Retinal pigment epithelial cell (primary cell): ENCODE measurements around the gene ETV3.
"Not testable (repeated sequence)": the region's sequence is repeated elsewhere in the genome, so short reads cannot be mapped to it uniquely, and the experiment has no call there.

ENCODE experiments used
- DNase-seq: peaks from one replicate; pipeline ENCODE4 v3.0.0-alpha.2; 2010; ENCODE audit warnings: low read depth
- H3K4me3 ChIP-seq: 2 replicates; pipeline ENCODE4 v1.5.1; 2011; ENCODE audit warnings: mild to moderate bottlenecking, low read length, control low read depth, moderate library complexity
- CTCF ChIP-seq: conservative IDR thresholded peaks from 2 replicates; pipeline ENCODE4 v1.5.1; 2011; ENCODE audit warnings: low read depth, low read length, control low read depth, inconsistent platforms

Gene ETV3

GRCh38 chr1:157099633-157100009 lies 38.6 kb downstream of the ETV3 start, which contains the start of gene ETV3L:
TSS of gene ETV3L (minus strand) at chr1:157099808. CDS start at chr1:157099523, 285 bp downstream.
- TF ChIP-seq CTCF, result no peak
- no peak within 1 kb of the TSS for H3K4me3 ChIP-seq
- DNase-seq, result no peak

- not testable (repeated sequence) for DNase-seq, H3K4me3 ChIP-seq
Observed at GRCh38 chr1:157098987-157099632, 39.1 kb downstream of the ETV3 start.

GRCh38 chr1:157098519-157098918 lies 39.7 kb downstream of the ETV3 start:
- no peak for DNase-seq

GRCh38 chr1:157097692-157098091 lies 40.5 kb downstream of the ETV3 start:
- no peak overlapping the region for H3K4me3 ChIP-seq
- no peak for TF ChIP-seq CTCF
- DNase-seq, result no peak

More at GRCh38 chr1:157098519-157098918, 39.7 kb downstream of the ETV3 start:
- no peak for TF ChIP-seq CTCF
- H3K4me3 ChIP-seq, result no peak overlapping the region

GRCh38 chr1:157096881-157097280 lies 41.3 kb downstream of the ETV3 start:
- TF ChIP-seq CTCF, result no peak
- DNase-seq, result no peak
- no peak overlapping the region for H3K4me3 ChIP-seq

GRCh38 chr1:157095551-157095950 lies 42.6 kb downstream of the ETV3 start:
- TF ChIP-seq CTCF, result no peak
- DNase-seq, result no peak
- no peak overlapping the region for H3K4me3 ChIP-seq

- no peak for TF ChIP-seq CTCF
Observed at GRCh38 chr1:157095091-157095490, 43.1 kb downstream of the ETV3 start.

GRCh38 chr1:157092831-157093230 lies 45.4 kb downstream of the ETV3 start:
- no peak for TF ChIP-seq CTCF
- no peak overlapping the region for H3K4me3 ChIP-seq
- no peak for DNase-seq

More at GRCh38 chr1:157095091-157095490, 43.1 kb downstream of the ETV3 start:
- no peak for DNase-seq
- no peak overlapping the region for H3K4me3 ChIP-seq
